Stimulated activated CD4-positive, alpha-beta T cell treated with anti-CD3 and anti-CD28 coated beads, TNF-alpha, amount 100 ng/mL, for 1 hour (primary cell): Measurements from ENCODE around the gene NPB.

Experiments
- DNase-seq, 3 donors: peaks; one replicate each; pipeline ENCODE4 v3.0.0-alpha.2; 2020; ENCODE audit warnings: low read depth in 3 of 3, low spot score in 1 of 3

Gene NPB

GRCh38 chr17:81869221-81870130, 32.6 kb upstream of the NPB start:
- no peak for DNase-seq

- DNase-seq = no peak
Measured at GRCh38 chr17:81870131-81870980, 31.7 kb upstream of the NPB start.

GRCh38 chr17:81870981-81871386, 31.1 kb upstream of the NPB start, which contains the start of gene ARHGDIA:
ARHGDIA (minus strand) TSS chr17:81871337; CDS start chr17:81869930, 1,407 bp downstream.
- DNase-seq = no peak

DNA sequence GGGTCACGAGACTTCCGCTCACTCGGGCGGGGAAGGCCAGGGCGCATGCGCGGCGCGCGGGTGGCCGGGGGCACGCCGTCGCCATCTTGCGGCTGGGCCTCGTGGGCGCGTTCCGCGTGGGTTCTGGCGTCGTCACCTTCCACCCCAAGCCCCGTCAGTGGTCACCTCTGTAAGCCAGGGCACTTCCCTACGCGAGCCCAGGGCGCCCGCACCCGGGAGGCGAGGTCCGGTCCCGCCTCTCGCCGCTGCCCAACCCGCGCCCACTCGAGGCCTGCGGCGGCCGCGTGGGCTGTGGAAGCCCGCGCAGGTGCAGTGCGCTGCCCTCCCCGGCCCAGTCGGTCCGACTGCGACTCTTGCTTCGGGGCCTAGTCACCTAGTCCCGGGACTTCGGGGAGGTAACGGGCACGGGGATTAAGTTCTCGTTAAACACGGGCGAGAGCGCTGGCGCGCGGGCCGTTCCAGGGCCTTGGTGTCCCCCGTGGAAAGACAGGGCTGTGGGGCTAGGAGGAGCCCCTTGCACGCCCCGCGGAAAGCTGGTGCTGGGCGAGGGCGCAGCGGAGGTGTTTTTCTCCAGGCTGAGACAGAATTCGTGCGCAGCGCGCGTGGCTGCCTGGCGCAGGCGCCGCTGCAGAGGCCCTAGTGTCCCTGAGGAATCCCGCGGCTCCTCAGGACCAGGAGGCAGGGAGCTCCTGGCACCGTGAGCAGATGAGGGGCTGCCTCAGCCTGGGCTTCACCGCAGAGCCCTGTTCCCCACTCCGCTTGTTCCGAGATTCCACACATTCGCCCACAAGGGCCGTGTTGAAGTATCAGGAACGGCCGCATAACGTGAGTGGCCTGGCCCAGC, 30.4 kb upstream of the NPB start:
- peak; percentile 90 to 93 (median 93) for DNase-seq

DNA sequence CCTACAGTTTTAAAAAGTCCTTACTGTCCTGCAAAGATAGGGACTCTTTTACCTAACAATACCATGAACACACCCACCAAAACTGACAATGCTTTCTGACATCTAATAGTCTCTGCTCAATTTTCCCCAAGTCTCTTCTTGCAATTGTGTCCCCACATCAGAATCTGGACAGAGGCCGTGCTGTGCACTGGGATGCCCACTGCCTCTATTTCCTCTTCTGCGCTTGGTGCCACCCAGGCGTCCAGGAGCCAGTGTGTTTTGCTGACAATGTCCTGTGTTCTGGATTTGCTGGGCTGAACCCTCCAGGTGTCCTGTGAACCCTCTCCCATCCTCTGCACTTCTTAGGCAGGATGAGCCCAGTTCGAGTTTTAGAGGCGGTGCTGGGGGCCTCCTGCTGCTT, 24.5 kb upstream of the NPB start:
- no peak for DNase-seq

GRCh38 chr17:81878294-81878693, 23.7 kb upstream of the NPB start:
- DNase-seq = no peak

DNA sequence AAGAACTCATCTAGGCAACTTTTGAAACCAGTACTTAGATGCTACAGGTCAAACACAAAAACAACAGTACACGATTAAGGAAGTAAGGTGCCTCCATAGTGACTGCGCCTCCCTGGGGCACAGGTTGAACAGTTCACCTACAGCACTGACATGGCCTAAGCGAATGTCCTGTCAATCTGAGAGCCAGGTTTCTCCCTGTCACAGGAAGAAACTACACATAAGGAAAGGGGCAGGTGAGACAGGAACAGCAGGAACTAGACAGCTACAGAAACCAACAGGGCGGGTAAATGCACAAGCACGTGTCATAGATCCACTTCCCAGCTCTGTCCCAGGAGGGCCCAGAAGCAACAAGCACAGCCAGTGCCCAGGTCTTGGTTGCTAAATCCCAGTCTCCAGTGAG, 22.9 kb upstream of the NPB start:
- no peak for DNase-seq

- DNase-seq = no peak
Measured at GRCh38 chr17:81884520-81884919, 17.5 kb upstream of the NPB start.

GRCh38 chr17:81884968-81885367, 17.1 kb upstream of the NPB start:
- no peak for DNase-seq

DNA sequence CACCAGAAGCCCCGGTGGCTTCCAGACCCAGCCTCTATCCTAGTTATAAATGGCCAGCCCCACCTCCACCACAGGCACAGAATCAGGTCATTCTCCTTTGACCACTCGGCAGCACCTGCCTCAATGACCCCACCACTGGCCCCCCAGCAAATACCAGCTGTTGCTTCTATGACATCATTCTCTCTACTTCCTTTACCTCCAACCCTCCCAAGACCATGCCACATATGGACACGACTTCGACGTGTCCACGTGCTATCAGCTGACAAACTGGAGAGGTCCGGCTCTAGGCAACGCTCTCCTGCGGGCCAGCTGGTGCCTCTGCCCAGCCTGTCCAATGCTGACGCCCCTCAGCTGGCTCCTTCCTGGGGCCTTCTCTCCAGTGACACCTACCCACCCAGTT, 16.6 kb upstream of the NPB start:
- no peak for DNase-seq

DNA sequence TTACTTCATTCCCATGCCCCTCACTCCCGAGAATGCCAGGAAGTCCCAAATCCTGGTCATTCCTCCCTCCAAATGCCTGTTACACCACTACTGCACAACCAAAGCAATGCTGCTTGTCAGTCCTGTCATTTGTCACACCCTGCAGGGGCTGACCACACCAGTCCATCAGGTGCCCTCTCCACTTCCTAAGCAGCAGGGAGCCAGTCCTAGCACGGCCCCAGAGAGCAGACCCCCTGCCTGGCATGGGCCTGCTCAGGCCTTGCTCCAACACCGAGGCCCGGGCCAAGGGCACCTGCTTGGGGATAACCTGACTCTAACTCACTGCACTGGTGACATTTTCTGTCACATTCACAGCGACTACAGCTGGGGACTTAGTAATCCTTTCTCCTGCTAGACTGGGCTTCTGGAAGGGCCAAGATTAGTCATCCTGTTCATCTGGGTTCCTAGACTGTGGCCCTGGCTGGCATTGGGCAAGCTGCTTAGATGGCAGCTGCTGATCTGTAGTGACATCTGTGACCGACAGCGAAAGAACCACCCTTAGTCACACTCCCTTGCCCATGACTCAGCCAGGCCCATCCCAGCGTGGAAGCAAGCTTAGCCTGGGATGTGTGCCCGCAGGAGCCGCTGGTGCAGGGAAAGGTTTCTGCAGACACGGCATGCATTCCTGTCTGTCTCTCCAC, 16.0 kb upstream of the NPB start:
- DNase-seq = no peak

GRCh38 chr17:81888105-81888987, 13.7 kb upstream of the NPB start:
- DNase-seq = no peak

DNA sequence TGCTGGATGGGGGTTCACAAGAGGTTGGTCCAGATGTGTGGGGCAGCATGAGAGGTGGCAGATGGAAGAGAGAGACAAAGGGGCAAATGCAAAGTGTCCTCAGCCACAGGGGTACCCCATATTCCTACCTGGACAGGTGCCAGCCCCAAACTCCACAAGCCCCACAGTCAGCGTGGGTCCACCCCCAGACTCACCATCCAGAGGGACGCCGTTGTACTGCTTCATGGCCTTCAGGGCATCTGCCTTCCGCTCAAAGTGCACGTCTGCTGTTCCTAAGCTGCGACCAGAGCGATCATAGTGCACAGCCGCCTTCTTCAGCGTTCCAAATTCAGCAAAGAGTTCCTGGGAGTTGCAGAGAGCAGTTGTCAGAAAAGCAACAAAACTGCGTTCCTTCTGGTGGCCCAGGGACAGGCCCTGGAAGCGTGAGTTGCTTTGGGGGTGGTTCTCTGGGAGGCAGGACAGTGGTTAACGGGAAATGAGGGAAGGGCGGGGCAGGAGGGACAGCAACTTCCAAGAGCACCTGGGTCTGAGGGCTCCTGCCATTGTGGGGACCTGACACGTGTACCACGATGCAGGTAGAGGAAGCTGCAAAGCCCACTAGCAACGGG, 12.9 kb upstream of the NPB start:
- DNase-seq = no peak

DNA sequence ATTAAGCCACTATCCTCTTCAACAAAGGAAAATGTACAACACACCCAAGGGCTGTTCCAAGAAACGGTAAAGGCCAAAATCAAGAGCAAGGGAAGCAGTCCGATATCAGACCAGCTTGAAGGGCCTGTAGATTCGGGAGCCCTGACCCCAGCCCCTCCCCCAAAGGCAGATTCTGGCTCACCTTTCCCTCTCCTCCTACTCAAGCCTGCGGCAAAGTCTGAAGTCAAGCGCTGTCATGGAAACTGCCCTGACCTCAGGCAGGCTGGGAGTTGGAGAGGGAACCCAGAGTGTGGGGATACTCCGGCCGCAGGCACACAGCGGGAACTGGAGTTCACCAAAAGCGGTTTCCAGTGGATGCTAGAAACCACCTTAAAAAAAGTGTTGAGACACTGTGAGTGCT, 12.4 kb upstream of the NPB start:
- no peak for DNase-seq

GRCh38 chr17:81890447-81891302, 11.4 kb upstream of the NPB start:
- DNase-seq = no peak

- DNase-seq = no peak
Measured at GRCh38 chr17:81891303-81891552, 10.8 kb upstream of the NPB start.

- DNase-seq = no peak
Measured at GRCh38 chr17:81895400-81895799, 6.6 kb upstream of the NPB start.

DNA sequence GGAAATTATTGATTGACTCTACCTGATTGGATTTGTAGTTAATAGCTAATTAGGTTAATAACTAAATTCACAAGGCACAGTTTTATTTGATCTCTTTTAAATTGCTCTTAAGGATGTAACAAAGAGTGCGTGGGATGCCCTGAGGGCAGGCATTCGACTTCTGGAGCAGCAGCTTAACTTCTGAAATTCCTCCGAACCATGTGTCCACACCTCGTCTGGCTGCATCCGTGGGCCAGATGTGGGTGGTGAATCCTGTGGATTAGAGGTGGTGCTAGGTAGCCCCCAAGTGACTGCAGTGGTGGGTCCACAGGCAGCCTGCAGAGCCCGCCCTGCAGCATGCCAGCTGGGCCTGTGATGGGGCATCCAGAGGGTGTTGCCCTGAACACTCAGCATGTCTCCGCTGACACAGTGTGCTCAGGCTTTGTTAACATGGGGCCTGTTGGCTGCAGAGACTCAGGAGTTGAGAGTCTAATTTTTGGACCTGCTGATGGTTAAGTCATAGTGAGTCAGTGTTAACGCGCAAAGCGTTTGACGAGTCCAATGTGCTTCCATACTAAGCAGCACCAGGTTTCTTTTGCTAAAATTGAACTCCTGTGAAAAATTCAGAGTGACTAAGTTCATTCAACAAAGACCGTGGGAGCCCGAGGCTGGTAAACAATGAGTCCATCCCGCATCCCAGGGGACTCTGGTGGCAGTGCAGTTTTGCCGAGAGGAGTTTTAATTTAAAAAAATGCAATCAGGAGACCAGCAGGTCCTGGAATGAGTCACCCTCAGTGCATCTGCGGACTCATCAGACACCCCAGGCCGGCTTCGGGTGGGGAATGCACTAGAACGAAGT, 3.8 kb upstream of the NPB start:
- DNase-seq = no peak
